GM13977 (cell line): ENCODE data around the gene RNF175.

Experiments
- DNase-seq: peaks from one replicate; pipeline ENCODE4 v3.0.0; 2012; ENCODE audit warnings: low spot score
- in situ Hi-C: fragments of 300-500 bp; cut with MboI; formaldehyde crosslinking; loops from one replicate; pipeline ENCODE4 v1.12.0; 2022; ENCODE audit warnings: low sequenced_read_pairs, low pct_unique_long_range_greater_than_20kb, mixed read lengths, inconsistent platforms; ENCODE audit not compliant: unreplicated experiment
- TF ChIP-seq, protein P1 (sequence below): IDR thresholded peaks from 2 replicates; pipeline ENCODE4 v1.5.1; 2012; ENCODE audit warnings: mild to moderate bottlenecking, control low read depth; ENCODE audit not compliant: insufficient read depth; ENCODE audit errors: extremely low read depth, missing control alignments

Gene RNF175

DNA sequence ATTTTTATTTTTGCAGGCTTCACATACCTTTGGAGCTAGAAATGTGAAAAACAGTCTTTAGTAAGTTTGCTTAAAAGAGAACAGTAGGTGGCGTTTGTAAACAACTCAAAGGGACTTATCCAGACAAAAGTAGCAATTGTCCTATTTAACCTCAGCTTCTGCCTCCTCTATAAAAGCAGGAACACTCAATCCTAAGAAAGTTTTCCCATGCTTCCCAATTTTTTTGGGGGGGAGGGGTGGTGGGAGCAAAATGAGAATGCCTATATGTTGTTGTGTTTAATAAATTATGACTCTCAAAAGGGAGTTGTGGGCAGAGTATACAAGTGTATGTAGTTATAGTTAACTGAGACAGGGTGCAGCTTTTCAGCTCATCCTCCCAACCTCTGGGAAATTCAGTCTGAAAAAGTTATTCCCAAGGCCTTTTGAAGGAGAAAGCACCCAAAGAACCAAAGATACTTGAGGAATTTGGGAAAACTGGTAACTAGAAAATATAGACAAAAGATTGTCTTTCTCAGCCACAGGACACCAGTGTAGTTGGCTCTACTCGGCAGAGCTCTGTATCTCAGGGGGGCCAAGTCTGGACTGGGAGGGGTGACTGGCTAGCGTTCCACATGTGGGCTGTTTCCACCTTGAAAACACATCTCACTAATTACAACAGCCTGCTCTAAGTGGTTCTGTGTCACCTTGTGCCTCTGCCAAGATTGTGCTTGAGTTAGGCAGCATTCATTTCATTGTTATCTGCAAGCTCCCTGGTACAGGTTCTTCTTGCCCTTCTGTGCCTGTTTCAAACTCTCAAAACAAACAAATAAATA, 26.3 kb upstream of the RNF175 start:
- in situ Hi-C loops = no loop called here
- TF ChIP-seq, protein P1, sequence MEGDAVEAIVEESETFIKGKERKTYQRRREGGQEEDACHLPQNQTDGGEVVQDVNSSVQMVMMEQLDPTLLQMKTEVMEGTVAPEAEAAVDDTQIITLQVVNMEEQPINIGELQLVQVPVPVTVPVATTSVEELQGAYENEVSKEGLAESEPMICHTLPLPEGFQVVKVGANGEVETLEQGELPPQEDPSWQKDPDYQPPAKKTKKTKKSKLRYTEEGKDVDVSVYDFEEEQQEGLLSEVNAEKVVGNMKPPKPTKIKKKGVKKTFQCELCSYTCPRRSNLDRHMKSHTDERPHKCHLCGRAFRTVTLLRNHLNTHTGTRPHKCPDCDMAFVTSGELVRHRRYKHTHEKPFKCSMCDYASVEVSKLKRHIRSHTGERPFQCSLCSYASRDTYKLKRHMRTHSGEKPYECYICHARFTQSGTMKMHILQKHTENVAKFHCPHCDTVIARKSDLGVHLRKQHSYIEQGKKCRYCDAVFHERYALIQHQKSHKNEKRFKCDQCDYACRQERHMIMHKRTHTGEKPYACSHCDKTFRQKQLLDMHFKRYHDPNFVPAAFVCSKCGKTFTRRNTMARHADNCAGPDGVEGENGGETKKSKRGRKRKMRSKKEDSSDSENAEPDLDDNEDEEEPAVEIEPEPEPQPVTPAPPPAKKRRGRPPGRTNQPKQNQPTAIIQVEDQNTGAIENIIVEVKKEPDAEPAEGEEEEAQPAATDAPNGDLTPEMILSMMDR = peak; percentile 47
- peak; percentile 58 for DNase-seq

GRCh38 chr4:153784166-153784699, 24.4 kb upstream of the RNF175 start:
- in situ Hi-C loops = no loop called here
- DNase-seq = no peak
- TF ChIP-seq, protein P1 = no peak

DNA sequence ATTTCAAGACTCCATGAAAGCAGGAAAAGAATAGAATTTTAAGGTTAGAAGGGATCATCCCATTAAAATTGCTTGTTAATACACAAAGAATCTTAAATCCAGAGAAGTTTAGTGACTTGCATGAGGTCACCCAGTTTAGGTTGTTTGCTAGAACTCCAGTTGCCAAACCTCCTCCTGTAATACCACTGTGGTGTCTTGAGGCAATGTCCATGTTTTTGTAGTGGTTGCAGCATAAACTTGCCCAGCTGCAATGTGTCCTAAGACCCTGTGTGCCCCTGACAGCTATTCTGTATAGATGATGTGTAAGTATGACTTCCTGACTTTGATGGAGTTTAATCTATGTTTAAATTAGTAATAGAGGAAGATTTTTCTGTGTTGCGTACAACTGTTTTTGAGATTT, 22.8 kb upstream of the RNF175 start:
- in situ Hi-C loops = no loop called here
- TF ChIP-seq, protein P1 = no peak

DNA sequence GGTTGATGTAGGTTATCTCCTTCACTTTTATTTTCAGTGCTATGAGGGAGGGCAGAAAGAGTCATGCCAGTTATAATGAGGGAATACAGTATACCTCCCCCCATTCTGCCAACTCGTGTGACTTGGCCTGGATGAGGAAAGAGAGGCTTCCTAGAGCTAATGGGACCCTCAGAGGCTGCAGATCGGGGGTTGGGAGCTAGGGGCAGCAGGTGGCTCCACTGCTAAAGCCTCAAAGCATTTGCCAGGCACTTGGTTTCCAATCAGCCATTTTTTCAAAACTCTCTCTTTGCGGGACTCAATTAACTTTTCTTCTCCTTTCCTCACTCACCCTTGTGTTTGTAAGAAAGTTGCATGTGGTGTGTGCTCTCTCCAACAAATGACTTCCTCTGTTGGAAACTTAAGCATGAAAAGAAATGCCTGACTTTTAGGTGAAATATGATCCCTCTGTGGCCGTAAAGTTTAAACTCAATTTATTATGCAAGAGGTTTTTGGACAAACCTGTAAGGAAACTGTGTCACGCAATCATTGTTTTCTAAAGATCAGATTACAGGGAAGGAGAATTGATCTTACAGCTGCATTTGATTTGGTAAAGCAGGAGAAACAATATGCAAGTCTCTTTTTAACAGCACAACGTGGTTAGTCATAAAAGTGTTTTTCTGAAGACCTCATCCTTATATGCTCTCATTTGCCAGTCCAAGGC, 22.0 kb upstream of the RNF175 start:
- TF ChIP-seq, protein P1 = no peak
- in situ Hi-C loops = no loop called here
- no peak for DNase-seq

More for the DNA sequence above, 22.8 kb upstream of the RNF175 start:
- DNase-seq = no peak

- TF ChIP-seq, protein P1 = no peak
Observed at GRCh38 chr4:153781280-153781679, 21.5 kb upstream of the RNF175 start.

DNA sequence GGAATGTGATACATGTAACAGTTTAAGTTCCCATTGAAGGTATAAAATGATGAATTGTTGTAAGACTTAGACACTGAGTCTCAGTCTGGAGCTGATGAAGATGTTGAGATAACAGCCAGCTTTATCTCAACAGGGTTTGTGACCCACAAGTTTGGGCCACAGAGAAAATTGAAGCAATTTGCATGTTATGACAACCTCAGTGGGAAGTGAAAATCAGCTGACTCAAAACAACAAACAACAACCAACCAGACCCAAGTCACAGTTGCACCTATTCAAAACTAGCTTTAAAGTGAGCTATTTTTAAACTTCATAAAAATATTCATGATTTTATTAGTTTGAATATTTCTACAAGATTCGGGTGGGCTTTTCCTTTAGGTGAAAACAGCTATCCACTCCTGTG, 21.1 kb upstream of the RNF175 start:
- TF ChIP-seq, protein P1 = no peak
- in situ Hi-C loops = no loop called here
- DNase-seq = no peak

More at GRCh38 chr4:153781280-153781679, 21.5 kb upstream of the RNF175 start:
- DNase-seq = no peak
- in situ Hi-C loops = no loop called here
